ENCODE results near the gene PCDHGA1.
"Not testable (repeated sequence)": the region's sequence is repeated elsewhere in the genome, so short reads cannot be mapped to it uniquely, and the experiment has no call there.

Gene PCDHGA1

GRCh38 chr5:141394401-141395187 is 64.3 kb downstream of the PCDHGA1 start:
- H3K23ac ChIP-seq (ENCODE audit: low read length); H4K8ac ChIP-seq (ENCODE audit: low read depth, low read length); H2AFZ ChIP-seq (ENCODE audit: insufficient read depth, low read length, poor library complexity); H3K4me1 ChIP-seq (ENCODE audit: control insufficient read depth in 1 of 2, insufficient read depth in 2 of 2, low read length in 2 of 2); H4K12ac ChIP-seq (ENCODE audit: low read depth, low read length); H3K9ac ChIP-seq (ENCODE audit: low read length); H3K27ac ChIP-seq (ENCODE audit: low read depth, low read length); DNase-seq; H3K4ac ChIP-seq (ENCODE audit: low read depth, low read length); H2BK12ac ChIP-seq (ENCODE audit: low read length); H4K91ac ChIP-seq (ENCODE audit: low read depth, low read length); H2BK5ac ChIP-seq (ENCODE audit: low read depth, low read length, poor library complexity); H3K27me3 ChIP-seq (ENCODE audit: insufficient read depth, low read length); H2BK120ac ChIP-seq (ENCODE audit: insufficient read depth, low read length, poor library complexity); H3K79me1 ChIP-seq (ENCODE audit: low read length); H3K14ac ChIP-seq (ENCODE audit: low read length); H3K4me2 ChIP-seq (ENCODE audit: low read length); H3K79me2 ChIP-seq (ENCODE audit: control insufficient read depth, insufficient read depth, low read length, poor library complexity); H2AK5ac ChIP-seq (ENCODE audit: low read length); H3K18ac ChIP-seq (ENCODE audit: low read length): not testable (repeated sequence)
- H3K36me3 ChIP-seq (ENCODE audit: control insufficient read depth in 1 of 2, insufficient read depth in 2 of 2, low read length in 2 of 2), result peaks cover 17 to 25% of the 10 kb centered on the region in 2 experiments
- peak overlapping the region; percentile 23 for H3K4me3 ChIP-seq (ENCODE audit: low read depth, low read length)
- H3K9me3 ChIP-seq (ENCODE audit: insufficient read depth, low read depth, low read length), result peaks cover 34% of the 10 kb centered on the region
- no CpG with 5 or more reads among the region's 53 CpGs for WGBS (ENCODE audit: extremely low coverage, insufficient coverage, insufficient read length)

- not testable (repeated sequence) for H3K18ac ChIP-seq (ENCODE audit: low read length); H3K14ac ChIP-seq (ENCODE audit: low read length); H3K79me1 ChIP-seq (ENCODE audit: low read length); H4K12ac ChIP-seq (ENCODE audit: low read depth, low read length); H2BK120ac ChIP-seq (ENCODE audit: insufficient read depth, low read length, poor library complexity); H3K27ac ChIP-seq (ENCODE audit: low read depth, low read length); H3K23ac ChIP-seq (ENCODE audit: low read length); H3K4ac ChIP-seq (ENCODE audit: low read depth, low read length); H3K9ac ChIP-seq (ENCODE audit: low read length); H4K91ac ChIP-seq (ENCODE audit: low read depth, low read length); H2BK12ac ChIP-seq (ENCODE audit: low read length); H2AK5ac ChIP-seq (ENCODE audit: low read length); H3K4me1 ChIP-seq (ENCODE audit: control insufficient read depth in 1 of 2, insufficient read depth in 2 of 2, low read length in 2 of 2); H2BK5ac ChIP-seq (ENCODE audit: low read depth, low read length, poor library complexity); H3K4me2 ChIP-seq (ENCODE audit: low read length); H2AFZ ChIP-seq (ENCODE audit: insufficient read depth, low read length, poor library complexity); H3K79me2 ChIP-seq (ENCODE audit: control insufficient read depth, insufficient read depth, low read length, poor library complexity); H3K27me3 ChIP-seq (ENCODE audit: insufficient read depth, low read length); H4K8ac ChIP-seq (ENCODE audit: low read depth, low read length); H3K4me3 ChIP-seq (ENCODE audit: low read depth, low read length)
- DNase-seq, result peak in 1 of 2 donors; percentile 57
- peaks cover 32% of the 10 kb centered on the region for H3K9me3 ChIP-seq (ENCODE audit: insufficient read depth, low read depth, low read length)
- no CpG with 5 or more reads among the region's 43 CpGs for WGBS (ENCODE audit: extremely low coverage, insufficient coverage, insufficient read length)
- peaks cover 10 to 22% of the 10 kb centered on the region in 2 experiments for H3K36me3 ChIP-seq (ENCODE audit: control insufficient read depth in 1 of 2, insufficient read depth in 2 of 2, low read length in 2 of 2)
These were observed 67.6 kb downstream of the PCDHGA1 start, which contains the start of gene PCDHGB5 for GRCh38 chr5:141397756-141398551. Gene PCDHGB5 (plus strand): TSS chr5:141397947. CDS start chr5:141398128, 181 bp downstream.

GRCh38 chr5:141398608-141399007 is 68.3 kb downstream of the PCDHGA1 start:
- Histone ChIP-seq H3K4ac (ENCODE audit: low read depth, low read length) (no peak overlapping the region), H2BK12ac (ENCODE audit: low read length) (no peak overlapping the region), H3K4me2 (ENCODE audit: low read length) (no peak overlapping the region), H4K8ac (ENCODE audit: low read depth, low read length) (no peak overlapping the region), H3K36me3 (ENCODE audit: control insufficient read depth in 1 of 2, insufficient read depth in 2 of 2, low read length in 2 of 2) (peaks cover 6 to 17% of the 10 kb centered on the region in 2 experiments), H4K91ac (ENCODE audit: low read depth, low read length) (no peak overlapping the region), H3K27me3 (ENCODE audit: insufficient read depth, low read length) (no peaks in the 10 kb centered on the region), H3K9me3 (ENCODE audit: insufficient read depth, low read depth, low read length) (peaks cover 34% of the 10 kb centered on the region), H3K79me2 (ENCODE audit: control insufficient read depth, insufficient read depth, low read length, poor library complexity) (no peaks in the 10 kb centered on the region), H3K4me1 (ENCODE audit: control insufficient read depth in 1 of 2, insufficient read depth in 2 of 2, low read length in 2 of 2) (no peaks in the 10 kb centered on the region), H3K9ac (ENCODE audit: low read length) (no peak overlapping the region), H4K12ac (ENCODE audit: low read depth, low read length) (no peak overlapping the region), H2AK5ac (ENCODE audit: low read length) (no peak overlapping the region), H2BK5ac (ENCODE audit: low read depth, low read length, poor library complexity) (no peak overlapping the region), H3K79me1 (ENCODE audit: low read length) (no peaks in the 10 kb centered on the region), H3K18ac (ENCODE audit: low read length) (no peak overlapping the region), H3K23ac (ENCODE audit: low read length) (no peak overlapping the region), H3K4me3 (ENCODE audit: low read depth, low read length) (no peak overlapping the region), H2BK120ac (ENCODE audit: insufficient read depth, low read length, poor library complexity) (no peak overlapping the region), H3K14ac (ENCODE audit: low read length) (no peak overlapping the region), H3K27ac (ENCODE audit: low read depth, low read length) (no peak overlapping the region), H2AFZ (ENCODE audit: insufficient read depth, low read length, poor library complexity) (no peak overlapping the region)
- no CpG with 5 or more reads among the region's 15 CpGs for WGBS (ENCODE audit: extremely low coverage, insufficient coverage, insufficient read length)
- DNase-seq, result no peak

GRCh38 chr5:141399555-141400258 is 69.4 kb downstream of the PCDHGA1 start:
- Histone ChIP-seq H2AFZ (ENCODE audit: insufficient read depth, low read length, poor library complexity) (no peak overlapping the region), H3K14ac (ENCODE audit: low read length) (no peak overlapping the region), H4K91ac (ENCODE audit: low read depth, low read length) (no peak overlapping the region), H2AK5ac (ENCODE audit: low read length) (no peak overlapping the region), H3K4me1 (ENCODE audit: control insufficient read depth in 1 of 2, insufficient read depth in 2 of 2, low read length in 2 of 2) (no peaks in the 10 kb centered on the region), H3K79me2 (ENCODE audit: control insufficient read depth, insufficient read depth, low read length, poor library complexity) (no peaks in the 10 kb centered on the region), H3K4me2 (ENCODE audit: low read length) (no peak overlapping the region), H2BK5ac (ENCODE audit: low read depth, low read length, poor library complexity) (no peak overlapping the region), H3K79me1 (ENCODE audit: low read length) (no peaks in the 10 kb centered on the region), H2BK12ac (ENCODE audit: low read length) (no peak overlapping the region), H3K4ac (ENCODE audit: low read depth, low read length) (no peak overlapping the region), H3K18ac (ENCODE audit: low read length) (no peak overlapping the region), H3K27me3 (ENCODE audit: insufficient read depth, low read length) (no peaks in the 10 kb centered on the region), H3K36me3 (ENCODE audit: control insufficient read depth in 1 of 2, insufficient read depth in 2 of 2, low read length in 2 of 2) (peaks cover 3 to 15% of the 10 kb centered on the region in 2 experiments), H4K12ac (ENCODE audit: low read depth, low read length) (no peak overlapping the region), H4K8ac (ENCODE audit: low read depth, low read length) (no peak overlapping the region), H3K27ac (ENCODE audit: low read depth, low read length) (no peak overlapping the region), H3K23ac (ENCODE audit: low read length) (no peak overlapping the region), H3K4me3 (ENCODE audit: low read depth, low read length) (no peak overlapping the region), H3K9ac (ENCODE audit: low read length) (no peak overlapping the region), H2BK120ac (ENCODE audit: insufficient read depth, low read length, poor library complexity) (no peak overlapping the region), H3K9me3 (ENCODE audit: insufficient read depth, low read depth, low read length) (peaks cover 30% of the 10 kb centered on the region)
- no CpG with 5 or more reads among the region's 61 CpGs for WGBS (ENCODE audit: extremely low coverage, insufficient coverage, insufficient read length)
- DNase-seq, result no peak

All from trophoblast cell (in vitro differentiated cells and primary cell).